AG09319 (cell line): Measurements from ENCODE around the gene LTF.
A peak's percentile ranks its signal among the peaks of the same experiment; 100 is the strongest.

Experiments
- DNase-seq: peaks from one replicate; pipeline ENCODE4 v3.0.0-alpha.2; 2010; ENCODE audit warnings: low read depth; ENCODE audit errors: extremely low read depth
- TF ChIP-seq, protein P1 (sequence below): IDR thresholded peaks from 2 replicates; pipeline ENCODE4 v1.5.1; 2011; ENCODE audit warnings: low read depth, mild to moderate bottlenecking, inconsistent platforms, low read length, moderate library complexity

LTF gene

DNA sequence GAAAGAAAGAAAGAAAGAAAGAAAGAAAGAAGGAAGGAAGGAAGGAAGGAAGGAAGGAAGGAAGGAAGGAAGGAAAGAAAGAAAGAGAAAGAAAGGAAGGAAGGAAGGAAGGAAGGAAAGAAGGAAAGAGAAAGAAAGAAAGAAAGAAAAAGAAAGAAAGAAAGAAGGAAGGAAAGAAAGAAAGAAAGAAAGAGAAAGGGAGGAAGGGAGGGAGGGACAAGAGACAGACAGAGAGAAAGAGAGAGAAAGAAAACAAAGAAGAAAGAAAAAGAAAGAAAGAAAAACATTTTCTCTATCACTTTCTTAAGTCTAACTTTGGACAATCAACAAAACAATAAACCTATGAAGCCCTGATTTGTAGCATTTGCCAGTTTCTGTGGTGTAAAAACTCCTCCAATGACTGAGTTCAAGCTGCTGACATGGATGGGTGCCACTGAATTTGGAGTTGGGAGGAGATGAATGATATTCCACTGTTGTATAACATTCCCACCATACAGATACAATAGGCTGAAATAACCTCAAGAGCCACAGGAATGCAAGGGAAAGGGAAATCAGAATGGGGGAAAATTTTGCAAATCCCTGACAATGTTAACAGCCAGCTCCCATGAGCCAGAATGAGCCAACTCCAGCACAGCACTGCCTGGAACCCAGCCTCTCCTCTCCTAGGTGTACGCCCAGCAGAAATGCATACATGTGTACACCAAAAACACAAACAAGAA is 18.1 kb upstream of the LTF start:
- TF ChIP-seq, protein P1, sequence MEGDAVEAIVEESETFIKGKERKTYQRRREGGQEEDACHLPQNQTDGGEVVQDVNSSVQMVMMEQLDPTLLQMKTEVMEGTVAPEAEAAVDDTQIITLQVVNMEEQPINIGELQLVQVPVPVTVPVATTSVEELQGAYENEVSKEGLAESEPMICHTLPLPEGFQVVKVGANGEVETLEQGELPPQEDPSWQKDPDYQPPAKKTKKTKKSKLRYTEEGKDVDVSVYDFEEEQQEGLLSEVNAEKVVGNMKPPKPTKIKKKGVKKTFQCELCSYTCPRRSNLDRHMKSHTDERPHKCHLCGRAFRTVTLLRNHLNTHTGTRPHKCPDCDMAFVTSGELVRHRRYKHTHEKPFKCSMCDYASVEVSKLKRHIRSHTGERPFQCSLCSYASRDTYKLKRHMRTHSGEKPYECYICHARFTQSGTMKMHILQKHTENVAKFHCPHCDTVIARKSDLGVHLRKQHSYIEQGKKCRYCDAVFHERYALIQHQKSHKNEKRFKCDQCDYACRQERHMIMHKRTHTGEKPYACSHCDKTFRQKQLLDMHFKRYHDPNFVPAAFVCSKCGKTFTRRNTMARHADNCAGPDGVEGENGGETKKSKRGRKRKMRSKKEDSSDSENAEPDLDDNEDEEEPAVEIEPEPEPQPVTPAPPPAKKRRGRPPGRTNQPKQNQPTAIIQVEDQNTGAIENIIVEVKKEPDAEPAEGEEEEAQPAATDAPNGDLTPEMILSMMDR, result no peak
- peak; percentile 49 for DNase-seq

DNA sequence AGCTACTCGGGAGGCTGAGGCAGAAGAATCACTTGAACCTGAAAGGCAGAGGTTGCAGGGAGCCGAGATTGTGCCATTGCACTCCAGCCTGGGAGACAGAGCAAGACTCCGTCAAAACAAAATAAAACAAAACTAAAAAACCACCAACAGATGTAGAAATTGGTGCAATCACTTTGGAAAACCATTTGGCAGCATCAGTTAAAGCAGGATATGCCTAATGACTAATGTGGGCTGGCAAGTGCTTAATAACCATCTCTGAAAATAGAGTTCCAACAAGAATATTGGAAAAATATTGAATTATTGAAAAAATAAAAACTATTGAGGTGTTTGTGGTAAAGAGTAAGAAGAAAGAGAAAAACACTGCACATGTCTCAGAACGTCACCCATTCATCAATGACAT is 16.9 kb upstream of the LTF start:
- DNase-seq, result no peak
- TF ChIP-seq, protein P1, result no peak

DNA sequence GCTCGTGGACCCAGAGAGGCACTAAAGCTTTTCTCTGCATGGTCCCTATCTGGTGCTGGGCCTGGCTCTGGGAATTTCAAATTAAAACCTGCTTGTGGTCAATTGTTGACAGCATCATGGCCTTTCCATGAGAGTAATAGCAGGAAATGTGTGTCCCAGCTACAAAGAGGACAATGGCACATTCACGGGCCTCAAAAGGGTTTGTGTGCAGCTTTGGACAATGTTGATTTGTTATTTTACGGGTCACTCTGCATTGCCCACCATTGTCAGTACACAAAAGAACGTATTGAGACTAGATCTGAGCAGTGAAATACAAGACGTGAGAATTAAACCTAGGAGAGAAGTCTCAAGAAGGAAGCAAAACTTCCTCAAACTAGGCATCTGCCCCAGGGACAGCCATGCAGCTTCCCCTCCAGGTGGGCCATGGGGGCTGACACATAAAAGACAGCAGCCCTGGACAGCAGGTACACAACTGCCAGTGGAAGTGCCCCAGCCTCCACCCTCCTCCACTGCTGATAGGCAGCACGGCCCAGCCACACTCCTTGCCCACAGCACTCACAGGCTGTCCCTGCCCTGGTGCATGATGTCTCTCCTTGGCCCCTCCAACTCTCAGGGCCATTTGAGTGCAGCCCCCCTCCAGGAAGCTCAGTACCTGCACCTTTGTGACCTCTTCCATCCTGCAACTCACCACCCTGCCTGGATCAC is 15.9 kb upstream of the LTF start:
- TF ChIP-seq, protein P1, result no peak
- DNase-seq, result no peak

DNA sequence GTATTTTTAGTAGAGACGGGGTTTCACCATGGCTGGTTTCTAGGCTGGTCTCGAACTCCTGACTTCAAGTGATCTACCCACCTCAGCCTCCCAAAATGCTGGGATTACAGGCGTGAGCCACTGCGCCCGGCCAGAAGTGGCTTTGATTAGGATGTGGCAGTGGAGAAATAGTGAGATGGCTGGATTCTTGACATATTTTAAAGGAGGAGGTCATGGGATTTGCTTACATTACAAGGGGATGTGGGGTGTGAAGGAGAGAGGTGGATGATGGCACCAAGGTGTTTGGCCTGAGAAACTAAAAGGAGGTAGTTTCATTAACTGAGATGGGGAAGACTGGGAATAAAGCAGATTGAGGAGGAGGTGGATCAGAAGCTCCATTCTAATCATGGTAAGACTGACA is 15.0 kb upstream of the LTF start:
- no peak for DNase-seq
- TF ChIP-seq, protein P1, result no peak

DNA sequence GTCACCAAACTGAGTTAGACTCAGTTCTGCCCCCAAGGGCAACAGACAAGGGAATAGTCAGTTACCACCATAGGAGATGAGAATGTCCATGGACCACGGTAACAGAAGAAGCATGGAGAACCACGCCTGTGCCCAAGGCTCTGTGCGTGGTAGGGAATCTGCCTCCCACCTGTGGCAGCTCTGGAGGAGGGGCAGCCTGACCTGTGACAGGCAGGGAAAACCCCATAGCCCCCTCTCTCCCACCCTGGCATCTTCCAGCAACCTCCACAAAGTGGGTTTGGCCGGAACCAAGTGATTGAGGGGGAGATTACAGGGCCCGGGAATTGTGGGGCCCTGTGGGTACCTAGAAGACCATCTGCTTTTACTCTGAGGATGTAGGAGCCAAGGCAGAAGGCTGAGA is 14.3 kb upstream of the LTF start:
- TF ChIP-seq, protein P1, result no peak
- no peak for DNase-seq

DNA sequence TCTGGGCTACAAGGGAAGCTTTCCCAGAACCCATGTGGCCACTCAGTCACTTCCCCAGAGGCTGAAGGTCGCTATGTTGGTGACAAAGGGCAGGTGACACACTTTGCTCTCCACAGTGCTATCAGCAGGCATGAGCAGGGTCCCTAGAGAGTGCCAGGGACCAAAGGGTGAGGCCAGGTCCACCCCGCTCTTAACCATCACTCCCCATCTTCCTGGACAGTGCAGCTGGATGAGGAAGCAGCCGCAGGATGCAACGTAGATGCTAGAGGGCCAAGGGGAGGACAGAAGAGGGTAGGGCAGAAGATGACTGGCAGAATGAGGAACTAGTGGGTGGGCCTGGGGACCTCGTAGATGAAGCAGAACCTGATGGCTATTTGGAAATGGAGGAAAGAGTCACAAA is 13.6 kb upstream of the LTF start:
- DNase-seq, result no peak
- TF ChIP-seq, protein P1, result no peak

DNA sequence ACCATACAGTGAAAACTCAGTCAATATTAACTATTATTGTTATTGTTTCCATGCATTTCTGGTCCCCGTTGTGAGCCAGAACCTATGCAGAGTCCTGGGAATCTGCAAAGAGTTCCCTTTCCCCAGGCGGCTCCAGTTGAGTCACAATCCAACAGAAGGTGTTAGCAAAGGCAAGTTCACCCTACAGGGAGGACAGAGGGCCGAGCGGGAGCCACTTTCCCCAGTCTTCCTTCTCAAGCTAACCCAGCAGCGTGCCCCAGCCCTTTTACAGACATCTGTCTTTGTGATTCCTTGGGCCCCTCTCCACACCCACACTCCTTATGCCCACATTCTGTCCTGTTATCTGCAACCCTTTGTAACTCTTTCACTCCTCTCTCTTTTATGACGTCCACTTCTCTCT is 13.1 kb upstream of the LTF start:
- TF ChIP-seq, protein P1, result no peak
- DNase-seq, result no peak
